NOMO-1 treated with dmso at 0.1 percent for 144 hours (cell line): ENCODE results near the gene LRRC58.
"Not testable (repeated sequence)": the region's sequence is repeated elsewhere in the genome, so short reads cannot be mapped to it uniquely, and the experiment has no call there.

ENCODE experiments used
- DNase-seq: peaks from one replicate; lab custom pipeline; 2025; ENCODE audit not compliant: unreplicated experiment; lab: John Stamatoyannopoulos, UW

LRRC58 gene

DNA sequence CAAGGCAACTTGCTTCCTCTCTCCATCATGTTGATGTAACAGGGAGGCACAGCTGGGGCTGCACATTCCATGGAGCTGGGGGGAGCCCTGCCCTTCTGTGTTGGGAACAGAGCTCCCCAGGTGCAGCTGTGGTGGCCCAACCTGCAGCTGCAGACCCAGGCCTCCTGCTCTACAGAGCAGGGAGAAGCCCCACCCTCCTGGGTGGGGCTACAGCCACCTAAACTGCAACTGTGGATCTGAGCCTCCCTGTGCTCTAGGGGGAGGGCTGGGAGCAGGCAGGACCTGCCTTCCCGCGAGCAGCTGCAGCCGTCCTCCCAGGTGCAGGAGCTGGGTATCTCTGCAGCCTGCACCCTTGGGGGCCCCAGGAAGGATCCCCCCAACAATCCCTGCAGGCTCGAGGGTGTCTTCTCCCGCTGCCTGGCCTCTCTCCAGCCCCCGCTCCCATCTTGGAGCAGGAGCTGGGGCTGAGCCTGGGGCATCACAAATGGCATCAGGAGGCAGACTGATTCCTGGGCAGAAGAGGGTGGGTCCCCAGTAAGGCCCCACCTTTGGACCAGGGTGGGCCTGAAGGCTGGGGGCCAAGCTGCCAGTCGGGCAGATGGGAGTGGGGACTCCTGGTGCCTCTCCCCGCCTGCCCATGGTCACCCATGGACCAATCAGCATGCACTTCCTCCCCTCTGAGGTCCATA is 7.4 kb downstream of the LRRC58 start:
- no peak for DNase-seq

DNA sequence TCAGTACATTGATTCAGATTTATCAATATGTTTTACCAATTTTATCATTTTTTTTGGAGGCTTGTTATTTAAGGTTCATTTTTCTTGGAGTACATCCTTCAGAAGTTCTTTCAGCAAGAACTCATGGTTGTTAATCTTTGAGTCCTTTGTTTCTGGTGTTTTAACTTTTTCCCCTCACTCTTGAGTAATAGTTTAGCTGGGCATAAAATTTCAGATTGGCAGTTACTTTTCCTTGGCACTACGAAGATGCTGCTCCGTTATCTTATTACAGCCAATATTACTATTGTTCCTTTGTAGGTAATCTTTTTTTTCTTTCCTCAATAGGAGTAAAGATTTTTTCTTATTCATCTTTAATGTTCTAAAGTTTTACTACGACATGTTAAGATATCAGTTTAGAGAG is 9.8 kb downstream of the LRRC58 start:
- DNase-seq = no peak

DNA sequence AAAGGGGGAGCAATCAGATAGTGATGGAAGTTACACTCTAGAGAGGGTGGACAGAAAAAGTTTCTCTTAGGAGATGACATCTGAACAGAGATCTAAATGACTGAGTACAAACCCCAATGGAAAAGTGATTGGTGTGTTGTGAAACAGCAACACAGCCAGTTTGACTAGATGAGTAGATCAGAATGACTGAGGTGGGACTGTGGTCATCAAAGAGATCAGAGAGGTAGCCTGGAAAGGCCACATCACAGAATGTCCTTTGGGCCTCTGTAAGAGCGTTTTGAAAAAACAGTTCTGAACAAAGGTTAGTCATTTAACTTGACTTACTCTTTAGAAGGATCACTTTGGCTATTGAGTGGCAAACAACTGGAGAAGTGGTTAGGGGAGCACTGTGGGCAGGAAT is 10.6 kb downstream of the LRRC58 start:
- DNase-seq = no peak

DNA sequence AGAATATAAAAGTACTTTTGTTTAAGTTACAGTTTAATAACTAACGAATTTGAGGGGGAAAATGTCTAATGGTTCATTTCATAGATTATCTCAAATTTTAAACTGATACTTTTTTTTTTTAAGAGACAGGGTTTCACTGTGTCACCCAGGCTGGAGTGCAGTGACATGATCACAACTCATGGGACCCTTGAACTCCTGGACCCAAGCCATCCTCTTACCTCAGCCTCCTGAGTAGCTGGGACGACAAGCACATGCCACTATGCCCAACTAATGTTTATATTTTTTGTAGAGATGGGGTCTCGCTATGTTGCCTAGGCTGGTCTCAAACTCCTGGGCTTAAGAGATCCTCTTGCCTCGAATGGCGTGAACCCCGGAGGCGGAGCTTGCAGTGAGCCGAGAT is 16.5 kb downstream of the LRRC58 start:
- DNase-seq = no peak

DNA sequence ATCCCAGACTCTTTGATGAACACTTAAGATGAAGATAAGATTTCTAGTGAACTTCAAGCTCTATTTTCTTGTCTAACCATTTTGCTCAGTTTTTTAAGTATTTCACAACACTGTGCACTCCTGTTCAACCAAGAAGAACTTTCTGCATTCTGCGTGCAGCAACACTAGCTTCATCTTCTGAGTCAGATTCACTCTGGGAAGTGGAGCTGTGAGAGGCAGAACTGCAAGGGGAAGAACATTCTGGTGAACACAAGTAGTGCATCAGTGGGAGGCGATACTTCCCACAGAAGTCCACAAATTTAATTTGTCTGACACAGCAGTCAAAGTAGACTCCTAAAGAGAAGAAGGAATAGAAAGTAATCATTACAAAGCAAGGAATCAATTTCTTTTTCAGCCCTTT is 18.1 kb downstream of the LRRC58 start:
- no peak for DNase-seq

DNA sequence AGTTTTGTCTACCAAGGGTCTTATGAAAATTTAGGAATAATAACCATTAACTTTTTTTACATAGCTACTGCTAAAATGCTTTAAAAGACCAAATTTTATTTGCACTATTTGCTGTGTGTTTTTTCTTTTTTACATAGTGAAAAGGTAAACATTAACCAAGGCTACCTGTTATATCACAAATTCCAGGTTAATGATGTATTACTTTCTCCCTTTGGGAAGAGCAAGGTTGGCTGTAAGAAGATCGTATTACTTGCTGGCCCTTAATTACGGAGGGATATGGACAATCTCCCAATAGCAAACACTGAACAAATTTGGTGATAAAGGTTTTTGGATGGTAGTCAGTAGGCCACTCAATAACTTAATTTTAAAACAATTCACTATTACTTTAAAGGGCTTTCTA is 22.4 kb downstream of the LRRC58 start:
- no peak for DNase-seq

GRCh38 chr3:120324190-120324589 is 25.0 kb downstream of the LRRC58 start:
- DNase-seq = no peak

DNA sequence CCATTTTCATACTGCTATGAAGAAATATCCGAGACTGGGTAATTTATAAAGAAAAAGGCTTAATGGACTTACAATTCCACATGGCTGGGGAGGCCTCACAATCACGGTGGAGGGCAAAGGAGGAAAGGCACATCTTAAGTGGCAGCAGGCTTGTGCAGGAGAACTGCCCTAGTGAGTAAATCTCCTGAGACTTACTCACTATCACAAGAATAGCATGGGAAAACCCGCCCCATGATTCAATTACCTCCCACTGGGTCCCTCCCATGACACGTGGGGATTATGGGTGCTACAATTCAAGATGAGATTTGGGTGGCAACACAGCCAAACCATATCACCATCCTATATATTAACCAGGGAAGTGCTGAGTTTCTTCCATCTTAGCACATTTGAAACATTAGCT is 25.4 kb downstream of the LRRC58 start:
- not testable (repeated sequence) for DNase-seq

DNA sequence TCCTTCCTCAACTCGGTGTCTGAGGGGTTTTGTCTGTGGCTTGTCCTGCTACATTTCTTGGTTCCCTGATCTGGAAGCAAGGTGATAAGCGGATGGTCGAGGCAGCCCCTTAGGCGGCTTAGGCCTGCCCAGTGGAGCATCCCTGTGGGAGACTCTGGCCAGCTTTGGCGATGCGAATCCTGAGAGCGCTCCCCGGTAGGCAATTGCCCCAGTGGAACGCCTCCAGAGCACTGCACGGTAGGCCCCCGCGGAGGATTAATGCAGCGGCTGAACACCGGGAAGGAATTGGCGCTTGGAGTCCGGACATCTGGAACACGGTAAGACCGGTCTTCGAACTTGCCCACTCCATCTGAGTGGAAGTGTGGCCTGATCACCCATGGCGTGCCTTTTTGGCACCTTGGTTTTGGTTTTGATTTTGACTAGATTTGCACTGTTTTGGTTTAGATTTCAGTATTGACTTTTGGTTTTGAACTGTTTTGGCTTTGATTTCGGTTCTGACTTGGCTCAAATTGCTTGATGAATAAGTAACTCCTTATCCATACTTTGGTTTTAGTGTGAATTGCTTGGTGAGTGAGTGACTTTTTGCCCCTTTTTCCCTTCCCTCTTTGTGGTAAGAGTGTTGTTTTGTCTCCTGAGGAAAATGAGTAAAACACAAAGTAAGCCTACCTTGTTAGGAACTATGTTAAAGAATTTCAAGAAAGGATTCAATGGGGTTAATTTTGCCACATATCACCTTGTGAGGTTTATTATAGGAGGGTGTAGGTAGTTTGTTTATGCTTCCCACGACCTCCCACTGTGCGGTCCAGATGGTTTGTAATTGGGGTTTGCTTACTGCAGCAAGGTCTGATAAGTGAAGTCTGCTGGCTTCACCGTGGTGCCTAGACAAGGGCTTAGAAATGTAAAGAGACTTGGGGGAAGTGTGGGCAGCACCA is 37.0 kb downstream of the LRRC58 start:
- DNase-seq = no peak

GRCh38 chr3:120306519-120307455 is 42.4 kb downstream of the LRRC58 start:
- no peak for DNase-seq

- no peak for DNase-seq
Observed at GRCh38 chr3:120304616-120305015, 44.5 kb downstream of the LRRC58 start.

GRCh38 chr3:120302361-120302760 is 46.8 kb downstream of the LRRC58 start:
- no peak for DNase-seq

GRCh38 chr3:120300971-120301370 is 48.2 kb downstream of the LRRC58 start:
- no peak for DNase-seq

DNA sequence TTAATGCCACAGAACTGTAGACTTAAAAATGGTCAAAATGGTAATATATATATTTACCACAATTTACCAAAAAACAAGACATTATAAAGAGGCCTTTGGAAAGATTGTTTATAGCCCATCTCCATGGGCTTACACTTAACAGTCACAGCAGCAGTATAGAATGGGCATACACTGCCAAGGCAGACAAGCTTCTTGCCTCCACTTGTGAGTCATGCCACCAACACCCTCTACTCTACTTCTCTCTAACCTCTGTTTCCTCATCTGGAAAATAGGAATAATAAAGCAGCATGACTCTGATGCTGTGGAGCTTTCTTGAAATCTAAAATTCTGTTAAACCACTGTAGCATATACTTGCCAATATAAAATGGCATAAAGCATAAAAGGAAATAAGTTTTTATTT is 49.8 kb downstream of the LRRC58 start:
- no peak for DNase-seq

DNA sequence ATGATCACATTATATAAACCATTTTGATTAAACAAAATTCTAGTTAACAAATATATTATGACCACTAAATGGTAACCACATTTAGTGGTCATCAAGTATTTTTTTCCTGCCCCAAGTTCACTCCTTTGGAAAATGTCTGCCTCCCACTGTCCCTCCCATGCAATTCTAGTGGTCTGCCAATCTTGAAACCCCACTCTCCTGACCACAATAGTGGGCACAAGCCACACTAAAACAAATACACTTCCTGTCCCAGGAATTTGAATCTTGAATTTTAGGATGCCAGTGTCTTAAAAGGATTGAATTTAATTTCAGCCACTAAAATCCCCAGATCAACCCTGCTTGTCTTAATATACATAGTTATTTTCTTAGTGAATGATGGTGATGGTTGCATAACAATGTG is 50.2 kb downstream of the LRRC58 start:
- DNase-seq = no peak

- DNase-seq = not testable (repeated sequence)
Observed at GRCh38 chr3:120291552-120291951, 57.6 kb downstream of the LRRC58 start.

DNA sequence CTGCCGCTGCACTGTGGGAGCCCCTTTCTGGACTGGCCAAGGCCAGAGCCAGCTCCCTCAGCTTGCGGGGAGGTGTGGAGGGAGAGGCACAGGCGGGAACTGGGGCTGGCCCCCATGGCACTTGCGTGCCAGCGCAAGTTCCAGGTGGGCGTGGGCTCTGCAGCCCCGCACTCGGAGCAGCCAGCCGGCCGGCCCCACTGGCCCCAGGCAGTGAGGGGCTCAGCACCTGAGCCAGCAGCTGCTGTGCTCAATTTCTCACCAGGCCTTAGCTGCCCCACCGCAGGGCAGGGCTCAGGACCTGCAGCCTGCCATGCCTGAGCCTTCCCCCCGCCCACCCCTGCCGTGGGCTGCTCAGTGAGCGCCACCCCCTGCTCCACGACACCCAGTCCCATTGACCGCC is 59.5 kb downstream of the LRRC58 start:
- no peak for DNase-seq

GRCh38 chr3:120286465-120286864 is 62.7 kb downstream of the LRRC58 start:
- no peak for DNase-seq

- DNase-seq = no peak
Observed at GRCh38 chr3:120285508-120285841, 63.7 kb downstream of the LRRC58 start.

- DNase-seq = no peak
Observed at GRCh38 chr3:120284747-120285507, 64.2 kb downstream of the LRRC58 start, which contains the start of gene GPR156. Gene GPR156 (minus strand): TSS chr3:120285222. CDS start chr3:120244098, 41,124 bp downstream.

DNA sequence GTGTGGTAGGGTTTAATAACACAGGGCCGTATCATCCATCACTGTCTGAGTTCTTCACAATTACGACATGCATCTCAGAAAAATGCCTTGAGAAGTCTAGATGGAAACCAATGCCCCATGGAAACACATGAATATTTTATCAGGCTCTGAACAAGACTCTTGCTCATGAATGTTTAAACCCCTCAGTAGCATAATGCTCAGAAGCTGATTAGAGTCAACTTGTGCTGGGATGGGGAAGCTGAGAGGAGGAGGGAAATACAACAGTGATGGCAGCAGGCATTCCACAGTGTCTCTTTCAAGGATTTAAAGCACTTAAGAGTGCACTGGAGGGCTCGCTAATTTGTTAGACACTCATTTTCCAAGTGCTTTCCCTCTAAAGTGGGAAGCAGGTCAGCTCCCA is 67.9 kb downstream of the LRRC58 start:
- no peak for DNase-seq
